B cell (primary cell): ENCODE data around the gene ITPR2.

Experiments
- CTCF ChIP-seq: fragments of 200-600 bp; IDR thresholded peaks from one replicate; pipeline ENCODE4 v1.8.0; 2022; ENCODE audit warnings: antibody characterized with exemption, mild to moderate bottlenecking
- EZH2 ChIP-seq: IDR thresholded peaks from 2 replicates; pipeline ENCODE4 v1.6.1; 2012; ENCODE audit warnings: borderline replicate concordance, low read depth, mild to moderate bottlenecking, moderate library complexity, low read length; ENCODE audit not compliant: insufficient read depth, poor library complexity, severe bottlenecking

- no peak for TF ChIP-seq CTCF
- no peak for TF ChIP-seq EZH2
Measured at GRCh38 chr12:26748412-26748740, 84.6 kb downstream of the ITPR2 start.
